Adipose tissue (tissue), 3 donors: Measurements from ENCODE around the gene SLC12A8. TPM values are rescaled to one million over a fixed set of nuclear protein-coding genes. Genes with fewer than 3 reads are reported as not detected.
A peak's percentile ranks its signal among the peaks of the same experiment; 100 is the strongest.

Source experiments
- H3K27ac ChIP-seq: one replicate; pipeline ENCODE4 v1.5.1; 2013; ENCODE audit warnings: low read depth, low read length
- WGBS, 3 donors: extraction: QIAGEN DNeasy Blood & Tissue Kit; methylation state at CpG; one replicate each; pipeline ENCODE4 v1.1.7; 2013; 5-methylcytosine and 5-hydroxymethylcytosine counted together
- polyA plus RNA-seq, 3 donors: library from polyadenylated mRNA; stranded (reverse); fragments of 200-250 nt; gene quantifications; one replicate each; pipeline ENCODE4 v1.2.3, GENCODE V29; 2013
- donor health status: healthy with polysubstance abuse.
- donor health status: Bipolar disorder and iron deficiency.
- donor health status: healthy.

Gene SLC12A8
- polyA plus RNA-seq, 3 donors = 1.6 to 4.1 (median 3.0) TPM

DNA sequence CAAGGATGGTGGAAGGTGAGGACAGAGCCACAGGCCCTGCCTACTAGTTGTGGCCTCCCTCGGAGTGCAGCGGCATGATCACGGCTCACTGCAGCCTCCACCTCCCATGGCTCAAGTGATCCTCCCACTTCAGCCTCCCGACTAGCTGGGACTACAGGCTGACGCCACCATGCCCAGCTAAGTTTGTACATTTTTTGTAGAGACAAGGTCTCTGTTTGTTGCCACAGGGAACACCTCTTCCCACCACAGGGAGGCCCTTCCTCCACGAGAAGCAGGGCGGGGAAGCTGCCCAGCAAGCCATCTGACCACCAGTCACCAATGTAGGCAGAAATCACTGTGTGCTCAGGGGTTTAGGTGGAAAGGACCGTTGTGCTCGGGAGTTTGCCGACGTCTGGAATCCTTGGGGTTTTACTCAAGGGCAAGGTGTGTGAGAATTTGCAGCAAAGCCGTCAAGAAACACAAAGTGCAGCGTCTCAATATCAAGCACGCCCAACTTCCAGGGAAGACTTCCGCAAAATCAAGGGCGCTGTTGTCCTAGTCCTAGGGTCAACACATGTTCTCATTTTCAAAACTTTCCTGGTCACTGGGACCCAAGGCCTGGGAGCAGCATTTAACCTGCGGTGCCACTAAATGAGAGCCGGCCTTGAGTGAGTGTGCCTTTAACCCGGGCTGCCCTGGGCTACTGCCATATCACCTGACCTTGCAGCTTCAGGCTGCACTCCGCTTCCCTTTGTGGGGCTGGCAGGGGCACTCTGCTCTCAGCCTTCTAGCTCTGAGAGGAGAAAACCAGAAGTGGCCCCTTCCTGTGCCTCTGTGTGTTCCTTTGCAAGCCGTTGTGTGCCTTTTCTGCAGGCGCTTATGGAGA, 65.7 kb downstream of the SLC12A8 start:
- WGBS, 3 donors = 63 to 71% (median 68%) methylated on average over 22 of the region's 22 CpGs
- H3K27ac ChIP-seq = no peak overlapping the region

DNA sequence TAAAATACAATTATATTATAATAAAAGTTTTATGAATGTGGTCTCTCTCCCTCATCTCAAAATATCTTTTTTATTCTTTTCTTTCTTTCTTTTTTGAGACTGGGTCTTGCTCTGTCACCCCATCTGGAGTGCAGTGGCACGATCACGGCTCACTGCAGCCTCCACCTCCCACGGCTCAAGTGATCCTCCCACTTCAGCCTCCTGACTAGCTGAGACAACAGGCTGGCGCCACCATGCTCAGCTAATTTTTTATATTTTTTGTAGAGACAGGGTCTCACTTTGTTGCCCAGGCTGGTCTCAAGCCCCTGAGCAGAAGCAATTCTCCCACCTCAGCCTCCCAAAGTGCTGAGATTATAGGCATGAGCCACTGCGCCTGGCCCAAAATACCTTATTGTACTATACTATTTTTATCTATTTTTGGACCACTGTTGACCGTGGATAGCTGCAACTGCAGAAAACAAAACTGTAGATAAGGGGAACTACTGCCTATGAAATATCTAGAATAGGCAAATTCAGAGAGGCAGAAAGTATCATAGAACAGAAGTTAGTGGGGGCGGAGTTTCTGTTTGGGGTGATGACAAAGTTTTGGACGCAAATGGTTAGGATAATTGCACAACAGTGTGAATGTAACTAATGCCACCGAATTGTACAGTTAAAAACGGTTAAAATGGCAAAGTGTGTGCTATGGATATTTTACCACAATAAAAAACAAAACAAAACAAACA, 66.6 kb downstream of the SLC12A8 start:
- 59 to 91% (median 70%) methylated on average over 10 of the region's 10 CpGs for whole genome bisulfite sequencing, 3 donors
- no peak overlapping the region for H3K27ac ChIP-seq

DNA sequence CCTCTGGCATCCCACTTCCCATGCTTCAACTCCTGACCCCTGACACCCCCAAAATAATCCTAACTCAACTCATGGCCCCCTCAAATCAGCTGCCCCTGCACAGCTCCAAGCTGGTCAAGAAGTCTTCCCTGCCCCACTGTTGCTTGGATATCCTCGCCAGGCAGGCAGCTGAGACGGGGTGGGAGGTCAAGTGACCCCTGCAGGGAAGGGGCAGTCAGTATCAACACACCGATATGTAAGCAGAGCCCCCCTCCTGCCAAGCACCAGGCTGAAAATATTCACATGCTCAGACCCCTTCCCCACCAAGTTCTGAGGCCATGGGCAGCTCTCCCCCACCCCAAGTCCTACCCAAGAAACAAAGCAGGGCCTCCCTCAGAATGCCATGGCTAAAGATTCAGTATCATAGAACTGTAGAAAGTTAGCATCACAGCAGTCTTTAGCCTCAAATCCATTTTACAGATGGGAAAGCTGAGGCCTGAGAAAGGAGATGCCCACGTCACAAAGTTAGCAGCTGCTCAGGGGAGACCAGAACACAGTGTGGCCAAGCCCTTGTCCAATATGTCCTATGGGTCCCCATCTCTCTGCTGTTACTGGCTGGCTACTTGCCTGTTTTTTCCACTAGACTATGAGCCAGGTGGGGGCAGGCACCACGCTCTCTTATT, 67.8 kb downstream of the SLC12A8 start:
- H3K27ac ChIP-seq = no peak overlapping the region
- 74 to 87% (median 85%) methylated on average over 5 of the region's 5 CpGs for WGBS, 3 donors

DNA sequence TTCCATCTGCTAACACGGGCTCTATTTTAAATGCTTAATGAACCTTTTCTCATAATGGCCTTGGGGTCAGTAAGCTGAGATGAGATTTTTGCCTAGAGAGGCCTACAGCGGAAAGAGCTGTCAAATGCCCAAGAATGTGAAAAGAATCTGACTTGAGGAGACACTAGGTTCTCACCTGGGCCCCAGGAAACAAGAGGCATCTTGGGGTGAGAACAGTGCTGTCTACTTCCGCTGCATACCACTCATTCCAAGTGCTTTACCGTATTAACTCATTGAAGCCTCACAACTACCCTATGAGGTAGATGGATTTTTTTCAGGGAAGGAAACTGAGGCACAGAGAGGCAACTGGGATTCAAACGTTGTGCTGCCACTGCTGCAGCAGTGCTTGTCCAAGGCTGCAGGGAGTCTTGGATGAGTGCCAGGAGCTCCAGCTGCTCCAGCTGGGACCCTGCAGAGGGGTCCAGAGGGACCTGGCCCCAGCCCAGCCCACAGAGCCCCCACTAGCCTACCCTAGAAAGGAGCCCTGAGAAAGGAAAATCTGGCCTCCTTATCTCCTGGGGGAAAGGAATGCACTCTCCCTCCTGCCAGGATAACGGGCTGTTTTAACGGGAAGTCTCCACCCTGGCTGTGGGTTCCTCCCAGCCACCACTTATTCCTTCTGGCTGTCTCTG, 68.4 kb downstream of the SLC12A8 start:
- 56 to 65% (median 65%) methylated on average over 7 of the region's 7 CpGs for WGBS, 3 donors
- no peak overlapping the region for H3K27ac ChIP-seq

DNA sequence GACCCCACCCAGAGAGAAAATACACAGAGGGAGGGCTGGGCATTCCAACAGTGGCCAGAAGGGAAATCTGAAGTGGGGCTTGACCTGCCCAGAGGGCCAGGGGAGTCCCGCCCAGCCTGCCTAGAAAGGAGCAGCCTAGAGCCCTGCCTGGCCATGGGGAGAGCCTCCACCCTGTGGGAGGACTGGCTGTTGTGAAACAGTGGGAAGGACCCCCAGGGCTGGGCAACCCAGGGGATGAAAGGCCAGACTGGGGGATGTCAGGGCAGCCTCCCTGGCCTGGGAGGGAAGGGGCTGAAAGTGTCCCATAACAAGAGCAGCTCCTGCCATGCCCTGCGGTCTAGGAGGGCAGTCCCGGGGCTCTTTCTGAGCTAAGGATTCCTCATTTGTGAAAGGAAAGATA, 69.0 kb downstream of the SLC12A8 start:
- H3K27ac ChIP-seq = no peak overlapping the region
- 79 to 87% (median 85%) methylated on average over 3 of the region's 3 CpGs for WGBS, 3 donors

DNA sequence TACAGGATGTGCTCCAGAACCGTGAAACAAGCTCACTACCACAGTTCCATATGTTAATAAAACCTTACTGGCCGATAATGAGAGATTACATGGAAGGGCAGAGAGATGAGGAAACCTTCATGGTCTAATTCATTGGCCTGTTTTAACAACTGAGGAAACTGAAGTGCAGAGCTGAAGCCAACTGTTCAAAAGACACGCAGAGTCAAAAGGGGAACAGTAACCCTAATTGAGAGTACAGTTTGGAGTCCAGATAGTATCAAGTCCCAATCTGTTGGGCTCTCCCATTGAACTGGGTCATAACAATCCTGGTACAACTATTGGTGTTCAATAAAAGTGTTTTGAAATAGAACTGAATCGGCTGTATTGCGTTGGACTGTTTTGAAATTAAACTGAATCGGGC, 69.6 kb downstream of the SLC12A8 start:
- H3K27ac ChIP-seq = no peak overlapping the region
- 77 to 86% (median 82%) methylated on average over 6 of the region's 6 CpGs for WGBS, 3 donors

DNA sequence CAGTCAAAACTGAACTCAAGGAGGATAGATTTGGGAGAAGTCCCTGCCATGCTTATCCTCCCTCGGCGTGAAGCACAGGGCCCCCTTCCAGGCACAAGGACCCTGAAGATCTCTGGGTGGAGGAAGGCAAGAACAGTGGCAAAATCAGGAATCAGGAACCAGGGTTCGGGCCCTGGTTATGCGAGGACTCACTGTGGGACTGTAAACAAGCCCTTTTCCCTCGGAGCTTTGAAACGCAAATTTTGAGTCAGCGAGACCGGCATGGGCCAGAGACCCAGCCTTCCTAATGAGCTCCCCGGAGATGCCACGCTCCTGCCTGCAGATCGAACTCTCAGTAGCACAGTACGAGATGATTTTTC, 70.1 kb downstream of the SLC12A8 start:
- 87 to 95% (median 92%) methylated on average over 12 of the region's 12 CpGs for WGBS, 3 donors
- no peak overlapping the region for H3K27ac ChIP-seq

DNA sequence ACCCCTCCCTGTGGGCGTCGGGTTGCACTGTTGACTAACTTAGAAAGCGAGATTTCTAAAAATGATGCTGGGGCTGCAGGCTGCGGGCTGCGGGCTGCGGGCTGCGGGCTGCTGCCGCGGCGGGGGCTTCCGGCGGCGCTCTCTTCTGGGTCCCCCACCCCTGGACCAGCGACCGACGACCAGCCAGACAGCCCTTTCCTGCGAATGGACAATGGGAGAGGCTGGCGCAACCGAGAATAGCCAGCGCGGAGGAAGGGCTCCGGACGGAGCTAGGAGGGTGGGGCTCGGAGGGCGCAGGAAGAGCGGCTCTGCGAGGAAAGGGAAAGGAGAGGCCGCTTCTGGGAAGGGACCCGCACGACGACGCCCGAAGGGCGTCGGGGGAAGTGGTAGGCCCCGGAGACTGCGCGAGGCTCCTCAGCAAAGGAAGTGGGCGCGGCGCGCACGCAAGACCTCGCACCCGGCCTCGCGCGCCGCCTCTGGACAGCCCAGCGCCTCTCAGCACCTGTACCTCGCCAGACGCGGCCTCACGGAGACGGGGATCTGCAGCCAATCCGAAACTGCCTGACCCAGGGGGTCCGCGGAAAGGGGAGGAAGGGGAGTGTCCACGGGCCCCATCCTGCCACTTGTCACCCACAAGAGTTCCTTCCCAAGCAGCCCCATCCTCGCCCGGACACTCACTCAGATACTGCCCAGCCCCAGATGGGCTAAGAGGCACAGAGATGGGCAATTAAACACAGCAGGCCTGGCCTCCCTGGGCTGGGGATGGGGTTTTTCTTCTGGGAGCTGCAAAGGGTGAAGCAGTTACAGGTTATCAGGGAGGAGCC, 70.7 kb downstream of the SLC12A8 start:
- WGBS, 3 donors = 5 to 37% (median 10%) methylated on average over 51 to 61 of the region's 61 CpGs
- H3K27ac ChIP-seq = peak overlapping the region; percentile 22

DNA sequence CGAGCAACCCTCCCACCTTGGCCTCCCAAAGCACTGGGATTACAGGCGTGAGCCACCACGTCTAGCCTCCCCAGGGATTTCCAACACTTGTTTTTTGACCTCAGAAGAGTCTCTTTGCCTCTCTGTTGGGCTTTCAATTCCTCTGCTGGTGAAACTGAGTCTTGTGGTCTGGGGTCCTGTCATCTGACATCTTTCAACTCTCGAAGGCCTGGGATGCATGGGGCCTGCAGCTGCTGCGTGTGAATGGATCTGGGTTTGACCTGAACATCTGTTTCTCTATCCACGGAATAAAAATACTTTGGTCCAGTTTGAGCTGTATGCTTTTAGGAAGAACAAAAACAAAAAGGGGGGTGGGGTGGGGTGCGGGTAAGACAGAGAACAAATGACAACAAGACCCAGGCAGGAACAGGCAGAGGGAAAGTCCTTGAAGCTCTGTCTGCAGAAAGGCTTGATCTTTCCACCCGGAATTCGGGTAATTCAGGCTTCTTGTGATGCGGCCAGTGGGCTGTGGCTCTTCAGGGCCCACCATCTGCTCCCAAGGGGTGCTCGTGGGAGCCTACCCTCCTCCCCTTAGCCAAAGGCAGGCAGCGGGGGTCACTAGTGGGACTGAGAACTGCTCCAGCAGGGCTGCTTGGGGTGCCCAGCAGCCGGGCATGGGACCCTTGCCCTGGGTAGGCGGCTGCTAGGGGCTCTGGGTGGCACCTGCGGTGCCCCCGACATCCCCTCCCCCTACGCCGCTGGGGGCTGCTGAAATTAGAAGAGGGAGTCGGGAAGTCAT, 71.5 kb downstream of the SLC12A8 start:
- 43 to 65% (median 53%) methylated on average over 19 of the region's 19 CpGs for WGBS, 3 donors
- peak overlapping the region; percentile 22 for H3K27ac ChIP-seq

GRCh38 chr3:125140011-125140817, 72.3 kb downstream of the SLC12A8 start:
- WGBS, 3 donors = 86 to 89% (median 88%) methylated on average over 12 of the region's 12 CpGs
- no peak overlapping the region for H3K27ac ChIP-seq

DNA sequence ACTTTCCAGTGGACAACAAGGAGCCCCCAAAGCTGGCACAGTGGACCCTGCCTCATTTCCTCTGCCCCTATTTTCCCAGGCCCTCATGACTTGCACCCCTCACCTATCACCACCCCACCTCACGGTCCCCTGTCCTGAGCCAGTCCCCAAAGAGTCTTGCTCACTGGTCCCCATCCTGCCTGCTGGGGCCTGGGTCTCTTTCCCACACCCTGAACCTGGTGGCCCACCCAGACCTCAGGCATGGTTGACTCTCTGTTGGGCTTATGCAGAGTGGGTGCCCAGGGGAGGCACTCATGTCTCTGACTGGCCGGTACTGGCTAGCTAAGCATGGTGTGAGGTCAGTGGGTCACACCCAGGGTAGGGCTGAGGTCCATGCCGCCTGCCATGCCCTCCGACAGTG, 73.2 kb downstream of the SLC12A8 start:
- no peak overlapping the region for H3K27ac ChIP-seq
- WGBS, 3 donors = 95 to 98% (median 96%) methylated on average over 4 of the region's 4 CpGs

DNA sequence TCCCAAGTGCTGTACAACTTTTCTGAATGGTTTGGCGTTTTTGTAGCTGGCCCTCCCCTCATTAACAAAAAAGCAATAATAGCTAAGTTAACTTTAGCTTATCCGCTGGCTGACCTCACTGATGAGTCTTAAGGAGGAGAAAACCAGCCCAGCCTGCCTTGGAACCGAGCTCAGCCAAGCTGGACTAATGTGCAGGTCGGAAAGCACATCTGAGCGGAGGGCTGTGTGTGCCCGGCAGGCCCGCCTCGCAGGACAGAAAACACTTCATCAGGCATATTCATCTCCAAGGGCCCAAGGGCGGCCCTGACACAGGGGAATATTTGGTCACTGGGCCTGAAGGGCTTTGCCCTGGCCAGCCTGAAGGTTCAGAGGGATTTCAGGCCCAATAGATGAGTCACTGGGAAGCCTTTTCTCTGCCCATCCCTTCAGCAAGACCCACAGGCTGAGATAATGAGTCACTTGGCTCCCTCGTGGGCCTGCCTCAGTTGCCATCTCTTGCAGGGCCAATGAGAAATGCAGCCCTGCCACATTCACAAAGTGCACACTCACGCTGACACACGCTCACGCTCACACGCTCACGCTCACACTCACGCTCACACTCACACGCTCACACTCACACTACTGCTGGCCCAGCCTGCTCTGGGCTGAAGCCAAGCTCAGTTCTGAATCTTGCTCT, 75.1 kb downstream of the SLC12A8 start:
- H3K27ac ChIP-seq = no peak overlapping the region

DNA sequence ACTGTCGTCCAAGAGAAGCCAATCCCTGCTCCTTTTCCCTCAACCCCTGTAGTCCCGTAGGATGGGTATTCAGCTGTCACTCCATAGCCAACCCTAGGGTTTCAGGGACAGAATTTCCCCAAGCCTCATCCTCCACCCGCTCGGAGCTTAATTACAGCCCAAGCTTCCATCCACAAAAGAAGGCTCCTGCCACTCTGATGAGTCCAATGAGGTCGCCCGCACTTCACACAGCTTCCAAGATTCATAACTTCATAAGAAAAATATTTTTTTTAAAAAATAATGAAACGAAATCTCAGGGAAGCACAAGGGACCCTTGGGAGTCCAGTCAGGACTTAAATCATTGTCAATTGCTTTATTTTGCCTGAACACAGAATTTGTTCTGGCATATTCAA, 75.6 kb downstream of the SLC12A8 start:
- no peak overlapping the region for H3K27ac ChIP-seq
- 57 to 66% (median 59%) methylated on average over 7 of the region's 7 CpGs for WGBS, 3 donors

More for the DNA sequence above, 75.1 kb downstream of the SLC12A8 start:
- WGBS, 3 donors = 60 to 89% (median 65%) methylated on average over 17 of the region's 17 CpGs

DNA sequence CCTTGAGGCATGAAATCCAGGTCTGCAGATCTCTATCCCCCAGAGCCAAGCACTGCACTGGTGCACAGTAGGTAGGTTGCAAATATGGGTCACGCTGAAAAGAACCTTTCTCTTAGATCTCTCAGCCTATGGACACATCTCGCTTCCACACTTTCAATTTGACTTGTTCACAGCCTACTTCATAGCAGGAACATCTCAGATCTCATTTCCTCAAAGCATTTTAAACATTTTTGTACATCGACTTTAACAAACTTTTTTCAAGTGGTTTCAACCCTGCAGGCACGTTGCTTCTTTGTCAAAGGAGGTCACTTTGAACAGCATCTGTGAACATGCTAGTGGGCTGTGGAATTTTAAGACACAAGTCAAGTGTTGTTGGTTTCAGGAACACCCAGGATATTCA, 76.0 kb downstream of the SLC12A8 start:
- WGBS, 3 donors = 57 to 71% (median 64%) methylated on average over 4 of the region's 4 CpGs
- no peak overlapping the region for H3K27ac ChIP-seq

GRCh38 chr3:125134952-125135351, 77.6 kb downstream of the SLC12A8 start:
- no peak overlapping the region for H3K27ac ChIP-seq

GRCh38 chr3:125132815-125133214, 79.7 kb downstream of the SLC12A8 start:
- no peak overlapping the region for H3K27ac ChIP-seq
- 39 to 71% (median 54%) methylated on average over 2 of the region's 2 CpGs for WGBS, 3 donors

More at GRCh38 chr3:125134952-125135351, 77.6 kb downstream of the SLC12A8 start:
- WGBS, 3 donors = 79 to 94% (median 90%) methylated on average over 6 of the region's 6 CpGs
